Upper lobe of left lung (tissue), 6 donors: ENCODE data around the gene NLGN1. TPM values are rescaled to one million over a fixed set of nuclear protein-coding genes. Genes with fewer than 3 reads are reported as not detected.

Source experiments
- ATAC-seq, 2 donors: fragments of 200-7000 bp; cut with Tn5 transposase; one replicate each; pipeline ENCODE4 v1.9.1; 2022; ENCODE audit warnings: mild to moderate bottlenecking in 2 of 2, moderate library complexity in 2 of 2; ENCODE audit not compliant: low FRiP score in 2 of 2
- DNase-seq, 2 donors: peaks; one replicate each; pipeline ENCODE4 v3.0.0-alpha.2; 2019 to 2020
- H3K27ac ChIP-seq, 4 donors: fragments of 200-600 bp; sonication (generic); one replicate each; pipeline ENCODE4 v1.5.1; 2016 to 2019
- H3K27me3 ChIP-seq, 4 donors: fragments of 200-600 bp; sonication (generic); one replicate each; pipeline ENCODE4 v1.5.1; 2017 to 2019
- H3K36me3 ChIP-seq, 4 donors: fragments of 200-600 bp; sonication (generic); one replicate each; pipeline ENCODE4 v1.5.1; 2016 to 2019
- H3K4me1 ChIP-seq, 4 donors: fragments of 200-600 bp; sonication (generic); one replicate each; pipeline ENCODE4 v1.5.1; 2018 to 2019
- H3K4me3 ChIP-seq, 4 donors: fragments of 200-600 bp; sonication (generic); one replicate each; pipeline ENCODE4 v1.5.1; 2017 to 2019; ENCODE audit warnings: mild to moderate bottlenecking in 2 of 4, moderate library complexity in 1 of 4
- H3K9me3 ChIP-seq, 4 donors: fragments of 200-600 bp; sonication (generic); one replicate each; pipeline ENCODE4 v1.5.1; 2018 to 2019
- EP300 ChIP-seq, 4 donors: sonication (generic); formaldehyde crosslinking; IDR thresholded peaks; one replicate each; pipeline ENCODE4 v1.5.1; 2017; ENCODE audit warnings: antibody characterized with exemption in 4 of 4, control low read depth in 2 of 4
- POLR2A ChIP-seq, 4 donors: fragments of 450-650 bp; IDR thresholded peaks; one replicate each; pipeline ENCODE4 v1.5.1; 2016 to 2017; ENCODE audit warnings: antibody characterized with exemption in 4 of 4, mild to moderate bottlenecking in 2 of 4
- POLR2AphosphoS5 ChIP-seq, 2 donors: sonication (generic); formaldehyde crosslinking; IDR thresholded peaks; one replicate each; pipeline ENCODE4 v1.5.1; 2017; ENCODE audit warnings: antibody characterized with exemption in 2 of 2
- WGBS, 2 donors: methylation state at CpG; one replicate each; pipeline ENCODE4 v1.1.5; 2017 to 2018; 5-methylcytosine and 5-hydroxymethylcytosine counted together
- total RNA-seq, 6 donors: library from RNA; depleted of rRNA in 4 of 6; stranded (reverse); fragments of >200 nt in 4 of 6; gene quantifications; one replicate each; pipeline versions ENCODE4 v1.1.0 to v1.2.1, GENCODE V29; 2016 to 2021
- TF ChIP-seq, protein P1 (sequence below), 6 experiments: fragments of 450-650 bp in 4 of 6; fragments of 200-600 bp in 2 of 6; sonication (generic) in 2 of 6; IDR thresholded peaks; one replicate each; pipeline ENCODE4 v1.5.1; 2016 to 2019; ENCODE audit warnings: antibody characterized with exemption in 6 of 6
- donor health status: DM: no; HTN: no; CAD: no; lungs with moderate emphysema.
- donor health status: DM: no; HTN: yes; CAD: no; lungs with severe emphysema.

The NLGN1 gene
- total RNA-seq, 6 donors from 2014 or later, result under 0.01 to 3.5 (median 1.9) TPM

- Histone ChIP-seq H3K27ac (no peak overlapping the region), H3K9me3 (peaks cover 0 to 4% (median 0%) of the 10 kb centered on the region in 4 donors), H3K36me3 (no peaks in the 10 kb centered on the region), H3K4me1 (no peaks in the 10 kb centered on the region), H3K27me3 (no peaks in the 10 kb centered on the region), H3K4me3 (no peak overlapping the region)
- no peak for TF ChIP-seq POLR2A (IDR thresholded peaks at IDR 0.05)
- TF ChIP-seq, protein P1, sequence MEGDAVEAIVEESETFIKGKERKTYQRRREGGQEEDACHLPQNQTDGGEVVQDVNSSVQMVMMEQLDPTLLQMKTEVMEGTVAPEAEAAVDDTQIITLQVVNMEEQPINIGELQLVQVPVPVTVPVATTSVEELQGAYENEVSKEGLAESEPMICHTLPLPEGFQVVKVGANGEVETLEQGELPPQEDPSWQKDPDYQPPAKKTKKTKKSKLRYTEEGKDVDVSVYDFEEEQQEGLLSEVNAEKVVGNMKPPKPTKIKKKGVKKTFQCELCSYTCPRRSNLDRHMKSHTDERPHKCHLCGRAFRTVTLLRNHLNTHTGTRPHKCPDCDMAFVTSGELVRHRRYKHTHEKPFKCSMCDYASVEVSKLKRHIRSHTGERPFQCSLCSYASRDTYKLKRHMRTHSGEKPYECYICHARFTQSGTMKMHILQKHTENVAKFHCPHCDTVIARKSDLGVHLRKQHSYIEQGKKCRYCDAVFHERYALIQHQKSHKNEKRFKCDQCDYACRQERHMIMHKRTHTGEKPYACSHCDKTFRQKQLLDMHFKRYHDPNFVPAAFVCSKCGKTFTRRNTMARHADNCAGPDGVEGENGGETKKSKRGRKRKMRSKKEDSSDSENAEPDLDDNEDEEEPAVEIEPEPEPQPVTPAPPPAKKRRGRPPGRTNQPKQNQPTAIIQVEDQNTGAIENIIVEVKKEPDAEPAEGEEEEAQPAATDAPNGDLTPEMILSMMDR (IDR thresholded peaks at IDR 0.05), result no peak
- TF ChIP-seq EP300 (IDR thresholded peaks at IDR 0.05), result no peak
- no peak for TF ChIP-seq POLR2AphosphoS5 (IDR thresholded peaks at IDR 0.05)
- no peak for ATAC-seq
- WGBS, 2 donors, result 83 to 86% methylated on average over 1 of the region's 1 CpG
- DNase-seq, result no peak
Observed at GRCh38 chr3:174061731-174062130, 664.2 kb downstream of the NLGN1 start.

DNA sequence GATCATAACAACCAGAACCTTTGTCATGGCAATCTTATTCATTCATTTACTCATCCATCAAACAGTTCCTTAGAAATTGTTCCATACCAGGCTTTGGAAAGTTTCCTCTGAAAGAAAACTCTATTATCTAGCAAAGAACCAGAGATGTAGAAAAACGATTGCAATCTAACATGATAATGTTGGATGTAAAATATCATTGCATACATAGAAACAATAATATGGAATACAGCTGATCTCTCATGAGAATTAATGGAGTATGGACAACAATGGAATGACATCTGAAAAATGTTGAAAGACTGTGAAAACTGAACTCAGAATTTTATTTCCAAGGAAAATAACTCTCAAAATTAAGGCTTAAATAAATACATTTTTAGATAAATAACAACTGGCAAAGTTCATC is 665.4 kb downstream of the NLGN1 start:
- Histone ChIP-seq H3K36me3 (no peaks in the 10 kb centered on the region), H3K4me1 (no peaks in the 10 kb centered on the region), H3K27me3 (no peaks in the 10 kb centered on the region), H3K27ac (no peak overlapping the region), H3K4me3 (no peak overlapping the region), H3K9me3 (peaks cover 0 to 4% (median 0%) of the 10 kb centered on the region in 4 donors)
- DNase-seq (no peak), ATAC-seq (no peak)
- TF ChIP-seq, protein P1 (IDR thresholded peaks at IDR 0.05), result no peak
- TF ChIP-seq EP300 (IDR thresholded peaks at IDR 0.05) (no peak), POLR2A (IDR thresholded peaks at IDR 0.05) (no peak), POLR2AphosphoS5 (IDR thresholded peaks at IDR 0.05) (no peak)
- 76 to 77% methylated on average over 1 of the region's 1 CpG for WGBS, 2 donors

DNA sequence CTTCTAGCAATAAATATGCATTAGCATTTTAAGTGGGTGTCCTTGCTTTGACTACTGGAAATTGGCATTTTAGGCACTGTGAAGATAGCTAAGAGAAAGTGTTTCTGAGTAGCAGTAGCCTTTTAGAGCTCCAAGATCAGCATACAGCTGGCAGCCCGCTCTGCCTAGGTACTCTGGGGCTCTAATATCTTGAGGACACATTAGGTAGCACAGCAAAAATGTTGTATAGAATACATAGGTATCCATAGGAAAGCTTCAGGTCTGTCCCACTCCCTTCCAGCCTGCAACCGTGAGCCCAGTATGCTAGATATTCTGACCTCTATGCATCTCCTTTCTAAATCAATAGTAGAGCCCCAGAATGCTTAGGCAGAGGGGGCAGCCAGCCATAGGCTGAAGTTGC is 670.5 kb downstream of the NLGN1 start:
- no peak for DNase-seq
- TF ChIP-seq POLR2A (IDR thresholded peaks at IDR 0.05), result no peak
- TF ChIP-seq EP300 (IDR thresholded peaks at IDR 0.05), result no peak
- no peak for TF ChIP-seq POLR2AphosphoS5 (IDR thresholded peaks at IDR 0.05)
- TF ChIP-seq, protein P1 (IDR thresholded peaks at IDR 0.05), result no peak
- no peaks in the 10 kb centered on the region for H3K36me3 ChIP-seq
- H3K4me1 ChIP-seq, result no peaks in the 10 kb centered on the region
- H3K27me3 ChIP-seq, result no peaks in the 10 kb centered on the region
- WGBS, 2 donors, result 79 to 94% methylated on average over 2 of the region's 2 CpGs
- no peak overlapping the region for H3K27ac ChIP-seq
- peaks cover 0 to 3% (median 0%) of the 10 kb centered on the region in 4 donors for H3K9me3 ChIP-seq
- no peak overlapping the region for H3K4me3 ChIP-seq
- ATAC-seq, result no peak

DNA sequence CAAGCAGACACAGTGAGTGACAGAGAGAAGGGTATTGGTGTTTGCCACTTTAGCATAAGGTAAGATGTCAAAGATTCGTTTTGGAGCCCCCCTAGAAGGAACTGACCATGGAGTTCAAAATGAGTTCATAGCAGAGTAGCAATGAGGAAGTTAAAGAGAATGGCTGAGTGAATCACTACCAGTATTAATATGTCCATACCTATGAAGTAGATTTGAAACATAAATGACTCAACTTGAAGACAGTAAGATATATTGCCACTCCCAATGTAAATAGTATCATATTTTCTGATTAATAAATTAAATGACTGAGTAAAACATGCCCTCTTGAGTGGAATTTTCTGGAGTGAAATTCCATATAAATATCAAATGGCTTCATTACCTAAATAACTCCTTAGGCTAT is 675.1 kb downstream of the NLGN1 start:
- Histone ChIP-seq H3K27me3 (no peaks in the 10 kb centered on the region), H3K4me1 (no peaks in the 10 kb centered on the region), H3K36me3 (no peaks in the 10 kb centered on the region), H3K4me3 (no peak overlapping the region), H3K9me3 (no peaks in the 10 kb centered on the region), H3K27ac (no peak overlapping the region)
- DNase-seq (no peak), ATAC-seq (no peak)
- 7 to 17% methylated on average over 1 of the region's 1 CpG for WGBS, 2 donors
- no peak for TF ChIP-seq POLR2A (IDR thresholded peaks at IDR 0.05)

GRCh38 chr3:174083706-174084105 is 686.2 kb downstream of the NLGN1 start:
- ATAC-seq, result no peak
- H3K27me3 ChIP-seq, result no peaks in the 10 kb centered on the region
- WGBS, 2 donors, result 84 to 93% methylated on average over 3 of the region's 3 CpGs
- no peak for DNase-seq
- no peak for TF ChIP-seq POLR2A (IDR thresholded peaks at IDR 0.05)
- TF ChIP-seq EP300 (IDR thresholded peaks at IDR 0.05), result no peak
- TF ChIP-seq, protein P1 (IDR thresholded peaks at IDR 0.05), result no peak
- TF ChIP-seq POLR2AphosphoS5 (IDR thresholded peaks at IDR 0.05), result no peak
- H3K36me3 ChIP-seq, result no peaks in the 10 kb centered on the region
- no peak overlapping the region for H3K27ac ChIP-seq
- H3K4me3 ChIP-seq, result no peak overlapping the region
- H3K4me1 ChIP-seq, result no peaks in the 10 kb centered on the region
- no peaks in the 10 kb centered on the region for H3K9me3 ChIP-seq
